Measurements from ENCODE around the gene GRIN2A. TPM values are rescaled to one million over a fixed set of nuclear protein-coding genes. Genes with fewer than 3 reads are reported as not detected.

Gene GRIN2A
- total RNA-seq, 1 donor from 2014 or later = not detected

- intact Hi-C loops (cut with micrococcal nuclease) = no loop called here
- no peak overlapping the region for H3K27ac Mint-ChIP-seq
- H3K4me1 Mint-ChIP-seq = no peaks in the 10 kb centered on the region
- no peak for DNase-seq
- H3K27me3 Mint-ChIP-seq = no peaks in the 10 kb centered on the region
- H3K4me3 Mint-ChIP-seq = no peak overlapping the region
- H3K9me3 Mint-ChIP-seq = no peaks in the 10 kb centered on the region
- no peaks in the 10 kb centered on the region for H3K36me3 Mint-ChIP-seq (ENCODE audit: low read depth)
Observed at GRCh38 chr16:9826656-9827055, 355.6 kb downstream of the GRIN2A start.

DNA sequence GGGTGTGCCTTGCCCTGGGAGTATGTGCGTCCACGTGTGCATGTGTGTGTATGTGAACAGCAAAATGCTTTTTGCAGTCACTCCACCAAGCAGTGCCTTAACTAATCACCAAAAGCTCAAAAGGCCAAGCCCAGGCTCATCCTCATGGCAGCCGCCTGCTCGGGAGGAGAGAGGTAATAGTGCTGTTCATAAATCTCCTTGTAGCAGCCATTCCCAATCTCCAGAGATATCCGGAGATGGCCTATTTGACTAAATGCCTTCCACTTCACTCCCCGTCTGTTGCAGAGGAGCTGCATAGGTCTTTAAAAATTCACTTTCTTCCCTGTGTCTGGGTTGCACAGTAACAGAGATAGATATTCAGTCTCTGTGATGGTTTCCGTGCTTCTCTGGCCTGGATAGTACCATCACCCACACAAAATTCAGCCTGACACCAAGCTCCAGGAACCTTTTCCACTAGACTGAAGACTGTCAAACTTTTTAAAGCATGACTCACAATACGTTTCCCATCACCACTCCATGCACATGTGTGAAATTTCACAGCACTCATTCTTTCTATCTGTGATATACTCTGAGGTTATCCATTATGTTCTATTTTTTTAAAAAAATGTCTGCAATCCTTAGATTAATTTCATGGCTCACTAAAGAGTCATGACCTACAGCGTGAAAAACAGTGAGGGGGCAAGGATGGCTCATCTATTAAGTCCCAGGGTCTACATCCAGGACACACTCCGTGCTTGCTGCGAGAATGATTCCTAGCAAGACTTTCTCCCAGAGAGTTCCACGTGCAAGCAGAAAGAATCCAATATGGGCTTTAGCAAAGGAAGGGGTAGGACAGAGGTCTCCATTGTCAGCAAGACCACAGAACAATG, 357.8 kb downstream of the GRIN2A start:
- DNase-seq = no peak
- Mint-ChIP-seq H3K27ac (no peak overlapping the region), H3K9me3 (no peaks in the 10 kb centered on the region), H3K27me3 (no peaks in the 10 kb centered on the region), H3K4me1 (no peaks in the 10 kb centered on the region), H3K4me3 (no peak overlapping the region), H3K36me3 (ENCODE audit: low read depth) (no peaks in the 10 kb centered on the region)
- intact Hi-C loops (cut with micrococcal nuclease) = no loop called here

DNA sequence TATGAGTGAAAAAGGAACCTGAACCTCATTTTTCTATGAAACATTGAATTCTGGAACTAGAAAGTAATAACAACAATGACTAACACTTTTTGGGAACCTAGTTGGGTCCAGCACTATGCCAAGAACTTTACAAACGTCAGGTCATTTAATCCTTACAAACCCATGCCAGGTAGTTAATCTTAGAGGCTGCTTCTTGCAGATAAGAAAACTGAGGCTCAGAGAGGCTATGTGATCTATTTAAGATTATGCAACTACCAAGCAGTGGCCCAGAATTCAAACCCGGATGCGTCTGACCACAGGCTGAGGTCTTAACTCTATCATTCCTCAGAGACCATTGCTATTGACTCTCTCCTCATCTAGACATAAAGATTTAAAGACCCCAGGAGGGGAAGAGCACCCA, 358.7 kb downstream of the GRIN2A start:
- intact Hi-C loops (cut with micrococcal nuclease) = no loop called here
- no peak for DNase-seq
- H3K4me1 Mint-ChIP-seq = no peaks in the 10 kb centered on the region
- no peaks in the 10 kb centered on the region for H3K9me3 Mint-ChIP-seq
- no peak overlapping the region for H3K27ac Mint-ChIP-seq
- no peak overlapping the region for H3K4me3 Mint-ChIP-seq
- H3K36me3 Mint-ChIP-seq (ENCODE audit: low read depth) = no peaks in the 10 kb centered on the region
- no peaks in the 10 kb centered on the region for H3K27me3 Mint-ChIP-seq

DNA sequence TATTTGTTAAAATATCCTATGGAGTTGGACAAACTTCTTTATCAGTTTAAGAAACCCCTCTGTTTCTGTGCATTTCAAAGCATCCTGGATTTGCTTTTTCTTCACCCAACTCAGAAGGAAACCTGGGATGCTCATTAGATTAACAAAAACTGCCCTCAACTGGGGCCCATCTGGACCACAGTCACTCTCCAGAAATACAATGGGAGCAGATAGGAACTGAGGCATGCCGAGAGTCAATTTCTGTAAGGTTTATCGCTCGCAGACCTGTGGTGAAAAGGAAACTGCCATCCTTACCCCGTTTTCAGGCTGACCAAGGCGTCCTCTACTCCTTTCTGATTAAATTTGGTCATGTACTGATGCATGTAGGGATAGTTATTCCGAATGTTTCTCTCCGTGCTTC, 360.3 kb downstream of the GRIN2A start:
- Mint-ChIP-seq H3K27ac (no peak overlapping the region), H3K27me3 (no peaks in the 10 kb centered on the region), H3K9me3 (no peaks in the 10 kb centered on the region), H3K36me3 (ENCODE audit: low read depth) (no peaks in the 10 kb centered on the region), H3K4me1 (no peaks in the 10 kb centered on the region), H3K4me3 (no peak overlapping the region)
- no peak for DNase-seq
- intact Hi-C loops (cut with micrococcal nuclease) = no loop called here

DNA sequence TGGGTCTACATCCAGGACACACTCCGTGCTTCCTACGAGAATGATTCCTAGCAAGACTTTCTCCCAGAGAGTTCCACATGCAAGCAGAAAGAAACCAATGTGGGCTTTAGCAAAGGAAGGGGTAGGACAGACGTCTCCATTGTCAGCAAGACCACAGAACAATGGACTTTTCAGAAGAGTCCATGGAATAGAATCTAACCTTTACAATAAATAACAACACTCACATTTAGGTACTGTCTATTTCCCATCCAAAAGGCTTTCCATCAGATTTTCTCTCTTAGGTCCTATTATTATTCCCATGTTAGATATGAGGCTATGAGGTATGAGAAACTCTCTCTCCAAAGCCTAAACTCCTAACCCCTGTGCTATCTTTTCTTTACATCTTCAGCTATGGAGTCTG, 360.9 kb downstream of the GRIN2A start:
- H3K4me3 Mint-ChIP-seq = no peak overlapping the region
- no peaks in the 10 kb centered on the region for H3K4me1 Mint-ChIP-seq
- H3K27ac Mint-ChIP-seq = no peak overlapping the region
- intact Hi-C loops (cut with micrococcal nuclease) = no loop called here
- H3K27me3 Mint-ChIP-seq = no peaks in the 10 kb centered on the region
- no peaks in the 10 kb centered on the region for H3K36me3 Mint-ChIP-seq (ENCODE audit: low read depth)
- no peaks in the 10 kb centered on the region for H3K9me3 Mint-ChIP-seq
- DNase-seq = no peak

- no peak overlapping the region for H3K27ac Mint-ChIP-seq
- no peaks in the 10 kb centered on the region for H3K27me3 Mint-ChIP-seq
- H3K9me3 Mint-ChIP-seq = no peaks in the 10 kb centered on the region
- no peaks in the 10 kb centered on the region for H3K4me1 Mint-ChIP-seq
- DNase-seq = no peak
- H3K4me3 Mint-ChIP-seq = no peak overlapping the region
- intact Hi-C loops (cut with micrococcal nuclease) = no loop called here
- no peaks in the 10 kb centered on the region for H3K36me3 Mint-ChIP-seq (ENCODE audit: low read depth)
Observed at GRCh38 chr16:9820476-9821246, 361.6 kb downstream of the GRIN2A start.

- no peaks in the 10 kb centered on the region for H3K27me3 Mint-ChIP-seq
- no peak overlapping the region for H3K27ac Mint-ChIP-seq
- H3K4me3 Mint-ChIP-seq = no peak overlapping the region
- no peaks in the 10 kb centered on the region for H3K9me3 Mint-ChIP-seq
- DNase-seq = no peak
- intact Hi-C loops (cut with micrococcal nuclease) = no loop called here
- H3K36me3 Mint-ChIP-seq (ENCODE audit: low read depth) = no peaks in the 10 kb centered on the region
- no peaks in the 10 kb centered on the region for H3K4me1 Mint-ChIP-seq
Observed at GRCh38 chr16:9818702-9819101, 363.5 kb downstream of the GRIN2A start.

- intact Hi-C loops (cut with micrococcal nuclease) = no loop called here
- Mint-ChIP-seq H3K9me3 (no peaks in the 10 kb centered on the region), H3K4me3 (no peak overlapping the region), H3K36me3 (ENCODE audit: low read depth) (no peaks in the 10 kb centered on the region), H3K27me3 (no peaks in the 10 kb centered on the region), H3K27ac (no peak overlapping the region), H3K4me1 (no peaks in the 10 kb centered on the region)
- no peak for DNase-seq
Observed at GRCh38 chr16:9817586-9817985, 364.6 kb downstream of the GRIN2A start.

DNA sequence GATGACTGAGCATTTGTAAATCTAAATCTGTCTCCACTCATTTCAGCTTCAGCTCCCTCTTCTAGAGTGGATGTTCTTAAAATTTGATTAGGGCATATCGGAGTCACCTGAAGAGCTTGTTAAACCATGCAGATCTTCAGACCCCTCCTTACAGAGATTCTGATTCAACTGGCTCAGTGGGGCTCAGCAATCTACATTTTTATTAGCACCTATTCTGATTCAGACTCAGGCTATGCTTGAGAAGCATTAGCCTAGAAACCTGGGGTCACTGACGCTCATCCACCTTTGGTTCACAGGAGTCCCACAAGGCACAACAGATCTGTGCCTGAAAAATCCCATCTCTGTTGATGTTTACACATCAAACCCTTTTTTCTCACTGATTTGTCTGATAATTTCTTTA, 365.6 kb downstream of the GRIN2A start:
- intact Hi-C loops (cut with micrococcal nuclease) = no loop called here
- Mint-ChIP-seq H3K36me3 (ENCODE audit: low read depth) (no peaks in the 10 kb centered on the region), H3K27me3 (no peaks in the 10 kb centered on the region), H3K4me1 (no peaks in the 10 kb centered on the region), H3K27ac (no peak overlapping the region), H3K9me3 (no peaks in the 10 kb centered on the region), H3K4me3 (no peak overlapping the region)
- DNase-seq = no peak

DNA sequence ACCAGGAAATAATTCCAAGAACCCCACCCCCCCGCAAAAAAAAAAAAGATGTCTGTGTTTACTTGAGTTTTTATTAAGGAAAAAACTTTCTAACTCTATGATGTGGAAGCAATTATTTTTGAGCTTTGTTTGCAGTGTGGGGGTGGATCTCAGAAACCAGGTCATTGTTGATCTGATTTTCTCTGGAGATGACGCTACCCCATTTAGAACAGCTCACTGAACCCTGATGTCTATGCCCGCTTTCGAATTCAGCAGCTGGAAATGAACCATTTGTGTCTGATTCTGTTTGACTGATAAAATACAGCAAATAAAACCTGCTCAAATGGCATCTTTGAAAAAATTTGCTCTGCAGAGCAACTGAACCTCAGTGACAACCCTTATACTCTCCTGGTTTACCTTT, 368.6 kb downstream of the GRIN2A start:
- no peaks in the 10 kb centered on the region for H3K27me3 Mint-ChIP-seq
- intact Hi-C loops (cut with micrococcal nuclease) = no loop called here
- H3K4me3 Mint-ChIP-seq = no peak overlapping the region
- no peak for DNase-seq
- no peaks in the 10 kb centered on the region for H3K36me3 Mint-ChIP-seq (ENCODE audit: low read depth)
- H3K27ac Mint-ChIP-seq = no peak overlapping the region
- H3K4me1 Mint-ChIP-seq = no peaks in the 10 kb centered on the region
- no peaks in the 10 kb centered on the region for H3K9me3 Mint-ChIP-seq

GRCh38 chr16:9808210-9808609, 374.0 kb downstream of the GRIN2A start:
- Mint-ChIP-seq H3K4me3 (no peak overlapping the region), H3K27ac (no peak overlapping the region), H3K27me3 (no peaks in the 10 kb centered on the region), H3K4me1 (no peaks in the 10 kb centered on the region), H3K9me3 (no peaks in the 10 kb centered on the region), H3K36me3 (ENCODE audit: low read depth) (no peaks in the 10 kb centered on the region)
- intact Hi-C loops (cut with micrococcal nuclease) = no loop called here
- no peak for DNase-seq

DNA sequence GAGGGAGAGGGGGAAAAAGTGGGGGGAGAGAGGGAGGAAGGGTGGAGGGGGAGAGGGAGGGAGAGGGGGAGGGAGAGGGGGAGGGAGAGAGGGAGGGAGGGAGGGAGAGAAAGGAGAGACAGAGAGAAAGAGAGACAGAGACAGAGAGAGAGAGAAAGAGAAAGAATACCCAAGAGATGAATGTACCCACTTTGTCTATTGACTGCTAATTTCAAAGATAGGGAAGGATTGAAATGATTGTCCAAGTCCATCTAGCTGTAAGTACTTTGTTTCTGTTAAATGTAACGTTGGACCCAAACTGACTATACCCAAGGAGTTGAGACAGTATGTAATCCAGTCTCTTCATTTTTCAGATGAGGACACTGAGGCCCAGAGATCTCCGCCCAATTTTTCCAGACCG, 374.9 kb downstream of the GRIN2A start:
- H3K9me3 Mint-ChIP-seq = no peaks in the 10 kb centered on the region
- no peak overlapping the region for H3K4me3 Mint-ChIP-seq
- intact Hi-C loops (cut with micrococcal nuclease) = no loop called here
- no peak overlapping the region for H3K27ac Mint-ChIP-seq
- no peaks in the 10 kb centered on the region for H3K4me1 Mint-ChIP-seq
- no peaks in the 10 kb centered on the region for H3K36me3 Mint-ChIP-seq (ENCODE audit: low read depth)
- DNase-seq = no peak
- H3K27me3 Mint-ChIP-seq = no peaks in the 10 kb centered on the region

- H3K27me3 Mint-ChIP-seq = no peaks in the 10 kb centered on the region
- H3K36me3 Mint-ChIP-seq (ENCODE audit: low read depth) = no peaks in the 10 kb centered on the region
- H3K27ac Mint-ChIP-seq = no peak overlapping the region
- peaks cover 7% of the 10 kb centered on the region for H3K9me3 Mint-ChIP-seq
- H3K4me3 Mint-ChIP-seq = no peak overlapping the region
- no peaks in the 10 kb centered on the region for H3K4me1 Mint-ChIP-seq
- intact Hi-C loops (cut with micrococcal nuclease) = no loop called here
- no peak for DNase-seq
Observed at GRCh38 chr16:9805109-9805508, 377.1 kb downstream of the GRIN2A start.

GRCh38 chr16:9802160-9802559, 380.1 kb downstream of the GRIN2A start:
- H3K4me1 Mint-ChIP-seq = no peaks in the 10 kb centered on the region
- H3K36me3 Mint-ChIP-seq (ENCODE audit: low read depth) = no peaks in the 10 kb centered on the region
- no peak overlapping the region for H3K4me3 Mint-ChIP-seq
- H3K27me3 Mint-ChIP-seq = no peaks in the 10 kb centered on the region
- no peak for DNase-seq
- intact Hi-C loops (cut with micrococcal nuclease) = no loop called here
- peaks cover 7% of the 10 kb centered on the region for H3K9me3 Mint-ChIP-seq
- no peak overlapping the region for H3K27ac Mint-ChIP-seq

Measured in activated CD4-positive, alpha-beta T cell treated with anti-CD3 and anti-CD28 coated beads, Interleukin-2, amount 10 ng/mL, durations not matched to agents 24 days and 14 days (primary cell).